CD4-positive, alpha-beta T cell treated with Interleukin-1 beta for 1 hour (primary cell): ENCODE data around the gene NAMPT.
"Not testable (repeated sequence)": the region's sequence is repeated elsewhere in the genome, so short reads cannot be mapped to it uniquely, and the experiment has no call there.

Experiments
- DNase-seq, 2 donors: peaks; one replicate each; pipeline ENCODE4 v3.0.0-alpha.2; 2020 to 2022

NAMPT gene

DNA sequence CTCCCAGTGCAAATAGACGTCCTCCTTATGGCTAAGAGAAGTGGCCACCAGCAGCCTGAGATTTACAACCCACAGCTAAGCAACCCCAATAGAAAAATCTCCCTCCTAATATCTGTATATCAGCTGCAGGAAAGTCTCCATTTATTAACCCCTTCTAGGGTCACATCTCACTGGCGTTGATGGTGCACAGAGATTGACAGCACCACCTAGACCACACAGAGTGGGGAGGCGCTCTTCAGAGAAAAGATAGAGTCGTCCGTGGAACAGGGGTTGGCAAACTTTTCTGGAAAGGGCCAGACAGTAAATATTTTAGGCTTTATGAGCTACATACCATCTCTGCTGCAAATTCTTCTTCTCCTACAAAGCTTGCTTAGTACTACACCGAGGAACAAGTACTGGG lies 60.0 kb downstream of the NAMPT start:
- DNase-seq: no peak

DNA sequence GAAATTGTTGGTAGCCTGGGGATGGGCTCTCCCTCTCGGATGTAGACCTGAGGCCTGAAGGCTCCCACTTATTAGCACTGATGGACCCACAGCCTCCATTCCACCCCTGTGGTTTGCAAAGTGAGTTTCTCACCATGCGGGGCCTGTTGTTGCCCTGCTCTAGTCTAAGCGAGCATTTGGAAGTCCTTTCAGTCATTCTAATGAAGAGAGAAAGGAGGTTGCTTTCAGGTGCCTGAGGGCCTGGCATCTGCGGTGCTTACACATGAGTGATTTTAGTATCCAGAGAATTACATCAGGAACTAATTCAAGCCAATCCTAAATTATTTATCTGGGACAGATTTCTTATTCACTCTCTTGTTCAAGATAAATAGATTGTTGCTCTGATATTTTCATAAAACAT lies 61.6 kb downstream of the NAMPT start:
- no peak for DNase-seq

DNA sequence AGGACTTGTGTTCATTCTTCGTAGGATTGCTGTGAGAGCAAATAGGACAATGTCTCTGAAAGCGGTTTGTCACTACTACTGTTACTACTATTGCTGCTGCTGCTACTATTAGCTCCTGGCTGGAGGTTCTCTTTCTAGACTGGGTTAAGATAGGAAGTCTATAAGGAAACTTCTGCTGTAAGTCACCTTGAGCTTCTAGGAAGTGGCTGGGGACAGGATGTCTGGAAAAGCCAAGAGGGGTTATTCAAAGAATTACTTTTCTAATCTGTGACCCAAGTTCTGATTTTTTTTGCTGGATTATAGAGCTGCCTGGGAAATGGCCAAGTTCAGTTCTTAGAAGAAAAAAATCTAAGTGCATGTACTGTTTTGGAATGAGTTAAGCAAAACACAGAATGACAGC lies 62.2 kb downstream of the NAMPT start:
- no peak for DNase-seq

DNA sequence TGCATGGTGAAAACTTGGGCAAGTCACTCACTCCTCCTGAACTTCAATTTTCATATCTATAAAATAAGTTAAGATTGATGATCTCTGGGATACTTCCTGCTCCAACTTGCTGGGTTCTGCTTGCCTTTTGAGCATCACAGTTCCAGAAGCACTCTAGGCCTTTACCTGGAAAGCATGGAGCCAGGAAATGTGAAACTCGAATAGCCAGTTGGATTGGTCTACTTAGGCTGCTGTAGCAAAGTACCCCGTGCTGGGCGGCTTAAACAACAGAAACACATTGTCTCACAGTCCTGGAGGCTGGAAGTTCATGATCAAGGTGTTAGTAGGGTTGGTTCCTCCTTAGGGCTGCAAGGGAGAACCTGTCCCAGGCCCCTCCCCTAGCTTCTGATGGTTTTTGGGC lies 64.5 kb downstream of the NAMPT start:
- DNase-seq: no peak

DNA sequence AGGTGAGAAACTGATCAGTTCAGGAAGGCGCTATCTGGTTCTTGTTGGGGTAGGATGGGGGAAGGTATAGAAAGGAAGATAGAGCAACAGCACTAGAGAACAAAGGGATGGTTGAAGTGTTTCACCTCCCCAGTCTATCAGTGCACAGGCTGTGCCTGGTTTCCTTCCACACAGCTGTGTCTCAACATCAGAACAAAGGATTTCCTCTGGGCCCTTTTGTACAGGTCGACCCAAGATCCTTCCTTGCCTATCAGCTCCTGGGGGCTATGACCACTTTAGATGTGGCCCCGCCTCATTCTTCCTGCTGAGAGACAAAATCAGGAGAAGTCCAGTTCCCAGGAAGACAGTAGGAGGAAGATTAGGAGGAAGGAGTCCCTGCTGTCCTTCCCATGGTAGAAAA lies 65.6 kb downstream of the NAMPT start:
- DNase-seq: no peak

DNA sequence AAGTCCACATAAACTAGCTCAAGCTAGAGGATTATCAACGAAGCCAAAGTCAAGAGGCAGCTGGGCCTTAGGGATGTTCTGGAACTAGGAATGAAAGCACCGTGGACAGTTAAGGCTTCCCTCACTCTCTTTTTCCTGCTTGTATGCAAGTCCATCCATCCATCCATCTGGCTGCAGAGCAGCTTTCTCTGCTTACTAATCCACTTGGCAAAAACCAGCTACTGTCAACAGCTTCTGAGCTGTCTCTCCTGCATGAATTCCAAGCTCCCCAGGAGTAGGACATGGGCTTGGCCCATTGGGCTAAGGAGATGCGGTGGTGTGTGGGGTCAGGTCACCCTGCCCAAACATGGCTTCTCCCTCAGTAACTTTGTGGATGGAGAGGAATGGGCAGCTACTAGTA lies 66.2 kb downstream of the NAMPT start:
- DNase-seq: no peak

DNA sequence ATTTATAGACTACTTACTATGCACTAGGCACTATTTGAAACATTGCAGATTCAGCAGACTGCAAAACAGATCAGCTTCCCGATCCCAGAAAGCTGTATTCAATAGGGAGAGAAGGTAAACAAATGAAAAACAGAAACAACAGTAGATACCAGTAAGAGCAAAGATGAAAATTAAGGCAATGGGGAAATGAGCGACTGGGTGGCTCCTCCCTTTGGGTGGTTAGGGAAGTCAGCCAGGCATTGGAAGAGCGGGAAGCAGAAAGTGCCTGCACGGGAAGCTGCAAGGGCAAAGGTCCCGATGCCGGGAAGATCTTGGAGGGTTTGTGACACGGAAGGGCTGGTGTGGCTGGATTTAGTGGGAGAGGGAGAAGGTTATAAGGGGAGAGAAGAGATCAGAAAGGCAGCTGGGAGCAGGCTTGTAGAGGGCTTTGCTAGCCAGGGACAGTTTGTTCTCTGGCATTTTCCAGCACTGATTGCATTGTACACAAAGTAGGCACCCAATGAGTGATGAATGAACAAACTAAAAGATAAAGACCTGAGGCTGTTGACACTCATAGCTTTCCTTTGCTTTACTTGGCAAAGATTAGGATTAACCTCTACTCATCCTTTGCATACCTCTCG lies 67.8 kb downstream of the NAMPT start:
- DNase-seq: no peak

DNA sequence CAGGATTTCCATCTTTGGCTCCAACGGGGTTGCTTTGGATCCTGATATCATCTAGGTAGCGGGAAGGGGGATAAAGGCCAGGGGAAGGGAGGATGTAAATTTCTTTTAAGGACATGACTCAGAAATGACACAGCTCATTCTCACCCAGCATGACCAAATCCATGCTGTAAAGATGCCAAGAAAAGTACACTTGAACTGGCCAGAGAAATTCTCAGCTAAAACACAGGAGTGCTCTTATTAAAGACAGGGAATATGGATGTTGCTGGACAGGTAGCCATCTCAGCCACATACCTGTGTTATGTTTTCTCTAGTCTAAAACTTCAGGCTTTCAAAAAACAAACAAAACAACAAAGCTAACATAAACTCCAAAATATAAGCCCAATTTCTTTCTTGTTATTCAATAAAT lies 68.3 kb downstream of the NAMPT start:
- DNase-seq: no peak

DNA sequence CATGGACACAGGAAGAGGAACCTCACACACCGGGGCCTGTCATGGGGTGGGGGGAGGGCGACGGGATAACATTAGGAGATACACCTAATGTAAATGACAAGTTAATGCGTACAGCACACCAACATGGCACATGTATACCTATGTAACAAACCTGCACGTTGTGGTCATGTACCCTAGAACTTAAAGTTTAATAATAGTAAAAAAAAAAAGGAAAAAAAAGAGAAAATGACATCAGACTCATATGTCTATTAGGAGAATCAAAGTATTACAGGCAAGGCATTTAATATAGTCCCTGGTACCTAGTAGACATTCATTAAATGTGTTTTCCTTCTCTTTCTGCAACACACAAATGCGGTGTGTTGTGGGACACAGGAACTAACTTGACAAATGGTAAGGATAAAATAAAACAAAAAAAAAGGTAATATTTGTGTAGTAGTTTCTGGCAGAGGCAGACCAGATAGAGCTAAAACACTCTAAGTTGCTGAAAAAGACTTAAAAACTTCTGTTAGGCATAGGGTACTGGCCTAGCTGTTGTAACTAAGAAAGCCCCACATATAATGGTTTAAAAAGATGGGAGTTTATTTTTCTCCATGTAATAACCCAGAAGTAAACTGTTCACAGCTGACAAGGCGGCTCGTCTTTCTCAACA lies 68.8 kb downstream of the NAMPT start:
- DNase-seq: no peak

DNA sequence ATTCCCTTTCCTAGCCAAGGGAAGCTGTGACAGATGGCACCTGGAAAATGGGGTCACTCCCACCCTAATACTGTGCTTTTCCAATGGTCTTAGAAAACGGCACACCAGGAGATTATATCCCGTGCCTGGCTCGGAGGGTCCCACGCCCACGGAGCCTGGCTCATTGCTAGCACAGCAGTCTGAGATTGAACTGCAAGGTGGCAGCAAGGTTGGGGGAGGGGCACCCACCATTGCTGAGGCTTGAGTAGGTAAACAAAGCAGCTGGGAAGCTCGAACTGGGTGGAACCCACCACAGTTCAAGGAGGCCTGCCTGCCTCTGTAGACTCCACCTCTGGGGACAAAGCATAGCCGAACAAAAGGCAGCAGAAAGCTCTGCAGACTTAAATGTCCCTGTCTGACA lies 75.8 kb downstream of the NAMPT start:
- not testable (repeated sequence) for DNase-seq

DNA sequence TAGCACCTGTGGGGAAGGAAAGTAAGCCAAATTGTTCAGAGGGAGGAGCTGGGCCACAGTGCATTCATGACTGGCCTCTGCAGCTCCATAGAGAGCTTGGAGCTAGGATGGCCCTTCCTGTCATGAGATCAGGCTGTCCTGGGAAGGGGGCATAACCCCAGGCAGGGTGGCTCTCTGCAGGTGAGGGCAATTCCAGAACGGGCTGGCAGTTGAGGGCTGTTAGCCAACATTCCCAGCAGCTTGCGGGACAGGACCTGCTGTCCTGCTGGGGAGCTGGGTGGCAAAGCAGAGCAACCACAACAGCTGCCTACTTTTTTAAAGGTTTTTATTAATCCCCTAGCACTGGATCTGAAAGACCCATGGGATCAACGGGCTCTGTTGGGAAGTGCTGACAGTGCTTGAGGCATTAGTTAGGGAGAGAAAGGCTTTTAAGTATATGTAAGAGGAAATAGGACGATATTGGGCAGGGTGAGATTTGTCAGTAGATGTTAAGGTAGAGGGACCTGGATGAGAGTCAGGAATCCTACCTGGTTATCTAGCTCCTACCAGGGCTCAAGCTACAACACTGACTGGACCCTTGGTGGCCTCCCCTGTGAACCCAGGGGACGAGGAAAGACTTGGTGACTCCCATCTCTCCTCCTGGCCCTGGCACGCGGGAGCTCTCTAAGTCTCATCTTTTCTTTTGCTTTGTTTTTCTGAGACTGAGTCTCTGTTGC lies 77.8 kb downstream of the NAMPT start:
- no peak for DNase-seq

DNA sequence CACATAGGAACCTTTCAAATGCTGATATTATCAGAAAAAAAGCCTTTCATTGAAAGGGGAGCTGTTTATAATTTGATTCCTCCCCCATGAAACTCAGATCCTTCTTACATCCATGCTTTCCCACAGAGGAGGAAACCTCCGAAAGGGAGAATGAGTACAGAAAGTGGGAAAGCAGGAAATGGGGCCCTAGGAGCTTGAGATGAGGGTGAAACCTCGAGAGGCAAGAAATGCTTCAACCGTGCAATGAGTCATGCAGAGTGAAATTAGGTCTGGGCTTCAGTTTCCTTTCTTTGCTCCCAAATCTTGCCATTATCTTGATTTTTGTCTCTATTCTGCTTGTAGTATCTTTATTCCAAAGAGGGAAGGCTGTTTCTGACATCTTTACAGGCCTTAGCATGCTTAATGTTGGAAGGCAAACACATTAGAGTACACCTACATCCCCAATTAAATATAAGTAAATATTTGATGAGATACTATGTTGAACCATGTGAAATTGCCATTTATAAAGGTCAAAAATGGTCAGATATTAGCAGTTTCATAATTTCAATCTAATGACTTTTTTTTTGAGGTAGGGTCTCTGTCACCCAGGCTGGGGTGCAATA lies 79.1 kb downstream of the NAMPT start:
- no peak for DNase-seq

DNA sequence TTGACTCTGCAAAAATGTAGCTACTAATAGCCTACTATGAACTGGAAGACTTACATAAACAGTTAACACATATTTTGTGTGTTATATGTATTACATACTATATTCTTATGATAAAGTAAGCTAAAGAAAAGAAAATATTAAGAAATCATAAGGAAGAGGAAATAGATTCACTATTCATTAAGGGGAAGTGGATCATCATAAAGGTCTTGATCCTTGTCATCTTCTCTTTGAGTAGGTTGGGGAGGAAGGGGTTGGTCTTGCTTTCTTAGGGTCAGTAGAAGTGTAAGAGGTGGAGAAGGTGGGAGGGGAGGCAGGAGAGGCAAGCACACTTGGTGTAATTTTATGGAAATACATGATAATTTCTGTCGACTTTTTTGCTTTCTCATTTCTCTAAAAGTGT lies 81.3 kb downstream of the NAMPT start:
- DNase-seq: no peak

DNA sequence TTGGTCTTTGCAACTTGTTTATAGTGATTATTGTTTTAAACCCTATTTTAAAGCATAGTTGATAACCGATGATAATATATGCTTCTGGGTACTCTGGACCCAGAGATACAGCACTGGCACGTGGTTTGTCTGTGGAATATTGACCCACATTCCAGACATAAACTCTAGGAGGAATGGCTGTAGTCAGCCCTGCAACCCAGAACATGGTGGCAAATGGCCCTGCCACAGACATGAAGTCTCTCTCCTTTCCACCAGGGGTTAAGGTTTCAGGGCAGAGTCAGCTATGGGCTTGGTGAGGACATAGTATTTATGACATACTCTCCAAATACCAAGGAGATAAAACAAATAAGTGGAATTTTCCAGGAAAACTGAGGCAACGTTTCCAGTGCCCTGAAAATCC lies 83.6 kb downstream of the NAMPT start:
- no peak for DNase-seq

DNA sequence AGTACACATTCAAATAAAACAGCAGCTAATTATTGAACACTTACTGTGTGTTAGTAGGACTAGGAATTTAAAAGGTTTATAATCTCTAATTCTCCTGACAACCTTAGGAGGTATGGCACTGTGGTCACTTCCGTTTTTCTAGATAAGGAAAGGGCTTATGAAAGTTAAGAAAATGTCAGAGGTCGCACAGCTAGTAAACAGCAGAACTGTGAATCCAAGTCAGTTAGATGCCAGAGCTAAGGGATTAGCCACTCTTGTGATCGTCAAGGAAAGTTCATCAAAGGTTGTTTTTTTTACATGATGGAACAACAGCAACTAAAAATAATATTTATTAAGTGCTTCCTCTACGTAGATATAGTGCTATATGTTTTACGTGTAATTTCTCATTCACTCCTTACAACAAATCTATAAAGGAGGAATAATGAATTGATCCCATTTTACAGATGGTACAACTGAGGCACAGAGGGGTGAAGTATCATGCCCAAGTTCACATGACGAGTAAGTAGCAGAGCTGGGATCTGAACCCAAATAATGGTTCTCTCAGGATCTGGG lies 84.9 kb downstream of the NAMPT start:
- no peak for DNase-seq

DNA sequence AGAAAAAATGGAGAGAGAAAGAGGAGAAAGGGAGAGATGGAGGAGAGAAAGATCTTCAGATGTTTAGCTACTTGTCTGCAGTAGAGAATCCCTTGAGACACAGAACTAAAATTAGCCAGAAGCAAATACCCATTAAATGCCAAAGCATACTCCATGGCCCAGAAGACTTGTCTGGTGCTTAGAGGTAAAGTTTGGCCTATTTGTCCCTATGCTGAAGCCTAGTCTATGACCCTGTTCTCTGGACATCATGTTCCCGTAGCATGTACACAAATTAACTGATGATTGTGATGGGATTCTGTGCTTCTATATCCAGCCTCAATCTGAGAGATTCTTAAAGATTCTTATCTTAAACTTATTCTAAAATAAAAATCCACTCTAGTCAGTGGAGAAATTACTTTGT lies 85.8 kb downstream of the NAMPT start:
- no peak for DNase-seq
